Activated T-cell treated with anti-CD3 and anti-CD28 coated beads for 1 hour (primary cell): ENCODE results near the gene MRTO4.
"Not testable (repeated sequence)": the region's sequence is repeated elsewhere in the genome, so short reads cannot be mapped to it uniquely, and the experiment has no call there.

Experiments
- DNase-seq: peaks from one replicate; pipeline ENCODE4 v3.0.0-alpha.2; 2020; ENCODE audit warnings: low read depth

The MRTO4 gene

DNA sequence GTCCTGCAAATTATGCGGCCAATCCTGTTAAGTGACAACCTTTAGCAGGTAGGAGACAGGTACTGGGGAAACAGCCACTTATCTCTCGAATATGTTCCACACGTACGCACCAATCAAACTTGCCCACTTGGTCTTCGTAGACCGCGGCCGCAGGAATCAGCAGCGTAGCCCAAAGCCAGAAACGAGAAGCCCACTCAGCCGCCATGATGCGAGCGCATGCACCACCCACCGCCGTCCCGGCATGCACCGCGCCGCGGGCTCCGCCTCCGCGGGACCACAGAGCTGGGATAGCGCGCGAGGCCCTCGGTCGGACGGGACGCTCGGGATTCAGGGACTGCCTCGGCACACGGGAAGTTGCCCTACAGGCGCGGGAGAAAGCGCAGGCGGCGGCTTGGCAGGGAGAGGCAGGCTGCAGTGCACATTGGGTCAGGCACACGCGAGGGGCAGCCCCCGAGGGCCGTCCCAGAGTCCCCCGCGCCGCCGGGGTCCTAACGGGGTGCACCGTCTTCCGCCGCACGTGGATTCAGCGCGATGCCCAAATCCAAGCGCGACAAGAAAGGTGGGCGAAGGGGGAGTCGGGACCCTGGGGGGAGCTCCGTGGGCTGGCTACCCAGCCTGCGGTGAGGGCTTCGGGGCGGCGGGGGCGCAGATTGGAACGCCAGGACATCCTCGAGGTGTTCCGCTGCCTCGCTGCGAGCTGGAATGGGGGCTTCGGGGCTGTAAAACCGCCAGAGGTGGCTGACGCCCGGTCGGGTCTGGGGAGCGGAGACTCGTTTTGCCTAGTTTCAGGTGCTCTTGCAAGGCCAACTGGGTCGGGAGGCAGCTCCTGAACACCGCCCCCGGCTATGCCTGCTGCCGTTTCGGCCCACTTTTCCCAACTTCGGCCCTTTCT, at the start of gene MRTO4, which contains the start of gene EMC1:
Gene MRTO4 (plus strand): TSS at position 501 of the 892 bp plus-strand sequence. CDS start 31 bp downstream, at position 532.
Gene EMC1 (minus strand): TSS at position 220 of the 892 bp plus-strand sequence. CDS start 15 bp downstream, at position 205.
- DNase-seq, result peak; percentile 89

DNA sequence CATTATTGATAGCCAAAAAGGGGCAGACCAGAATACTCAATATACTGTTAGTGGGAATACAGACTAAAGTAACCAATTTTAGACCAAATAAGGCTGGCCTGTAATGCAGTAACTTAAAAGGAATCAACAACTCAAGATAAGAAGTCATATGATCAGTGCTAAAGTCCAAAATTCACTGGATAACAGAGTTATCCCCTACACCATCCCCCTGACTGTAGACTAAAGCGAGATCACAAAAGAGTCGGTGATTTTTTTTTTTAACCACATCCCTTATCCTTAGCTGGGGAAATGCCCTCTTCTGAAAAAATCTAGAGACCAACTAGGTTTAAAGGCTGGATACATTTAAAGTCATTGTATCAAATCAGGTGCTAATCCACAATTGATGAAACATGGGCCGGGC, 49.2 kb upstream of the MRTO4 start:
- no peak for DNase-seq

DNA sequence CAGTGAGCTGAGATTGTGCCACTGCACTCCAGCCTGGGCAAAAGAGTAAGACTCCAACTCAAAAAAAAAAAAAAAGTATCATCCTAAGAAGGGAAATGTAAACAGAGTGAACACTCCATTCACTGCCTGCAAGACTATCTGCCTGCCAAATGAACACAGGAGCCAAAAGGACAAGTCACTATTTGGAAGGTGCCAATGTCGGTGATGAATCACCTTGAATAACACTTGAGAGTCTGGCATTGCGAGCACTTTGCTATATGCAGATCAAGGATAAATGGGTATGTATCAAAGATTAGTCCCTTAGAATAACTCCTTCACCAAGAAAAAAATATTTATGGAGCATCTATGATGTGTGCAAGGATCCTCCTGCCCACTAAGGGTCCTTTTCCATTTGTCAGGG, 48.2 kb upstream of the MRTO4 start:
- DNase-seq, result no peak

DNA sequence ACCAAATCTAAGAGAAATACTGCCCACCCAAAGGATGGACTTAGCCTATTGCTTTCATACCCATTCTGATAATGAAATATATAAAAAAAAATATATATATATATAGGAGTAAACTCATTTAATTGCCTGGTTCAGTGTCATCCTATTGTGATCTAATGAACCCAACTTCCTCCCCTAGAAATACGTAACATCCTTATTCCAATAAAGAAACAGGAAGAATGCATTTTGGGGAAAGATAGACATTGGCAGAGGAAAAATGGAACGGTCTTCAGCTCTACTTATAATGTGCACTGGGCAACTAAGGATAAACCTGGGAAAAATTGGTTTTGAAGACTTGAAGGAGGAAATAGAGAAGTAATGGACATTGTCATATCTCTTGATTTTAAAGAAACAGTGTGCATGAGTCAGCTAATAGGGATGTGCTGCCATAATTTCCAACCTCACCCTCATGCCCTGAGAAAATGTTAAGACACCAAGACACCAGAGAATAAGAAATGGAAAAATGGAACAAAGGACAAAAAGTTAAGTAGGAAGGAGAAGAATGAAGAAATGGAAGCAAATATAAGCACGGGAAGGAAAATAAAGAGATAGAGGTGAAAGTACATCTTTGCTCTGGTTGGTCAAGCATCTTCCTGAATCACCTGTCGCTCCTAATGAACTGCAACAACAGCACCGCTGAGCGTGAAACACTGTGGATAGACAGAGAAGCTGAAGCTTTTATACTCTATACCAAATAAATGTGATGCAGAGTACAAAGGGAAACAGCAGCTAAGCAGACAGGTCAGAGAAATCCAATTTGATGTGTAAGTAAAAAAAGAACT, 46.9 kb upstream of the MRTO4 start:
- DNase-seq, result no peak

DNA sequence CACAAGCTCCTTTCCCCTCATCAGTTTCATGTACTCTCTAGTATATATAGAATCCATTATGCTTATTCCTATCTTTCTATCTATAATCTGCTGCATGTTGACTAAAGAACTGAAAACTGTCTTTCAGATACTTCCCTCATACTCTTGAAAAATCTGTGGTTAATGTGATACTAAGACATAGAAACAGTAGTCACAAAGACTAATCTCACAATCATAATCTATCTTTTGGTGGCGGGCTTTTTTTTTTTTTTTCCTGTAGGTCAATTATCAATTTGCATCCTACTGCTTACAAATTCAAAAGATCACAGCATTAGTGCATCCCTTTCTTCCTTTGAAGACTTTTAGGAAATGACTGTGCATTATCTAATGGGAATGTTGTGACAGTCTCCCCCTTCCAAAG, 46.2 kb upstream of the MRTO4 start:
- no peak for DNase-seq

DNA sequence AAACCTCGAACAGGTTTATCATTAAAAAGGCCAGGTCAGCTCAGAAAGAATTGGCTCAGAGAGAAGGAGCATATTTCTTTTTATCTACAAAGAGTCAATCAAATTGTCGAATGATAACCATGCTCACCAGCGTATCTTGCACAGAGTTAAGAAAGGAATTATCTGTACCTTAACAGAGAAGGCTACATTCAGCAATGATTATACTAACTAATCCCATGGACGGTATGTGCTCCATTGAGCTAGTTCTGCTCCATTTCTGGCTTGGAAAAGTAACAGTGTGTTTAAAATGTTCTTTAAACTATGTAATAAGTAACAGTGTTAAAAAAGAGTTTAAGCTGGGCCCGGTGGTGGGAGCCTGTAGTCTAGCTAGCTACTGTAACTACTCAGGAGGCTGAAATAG, 45.8 kb upstream of the MRTO4 start:
- DNase-seq, result no peak

DNA sequence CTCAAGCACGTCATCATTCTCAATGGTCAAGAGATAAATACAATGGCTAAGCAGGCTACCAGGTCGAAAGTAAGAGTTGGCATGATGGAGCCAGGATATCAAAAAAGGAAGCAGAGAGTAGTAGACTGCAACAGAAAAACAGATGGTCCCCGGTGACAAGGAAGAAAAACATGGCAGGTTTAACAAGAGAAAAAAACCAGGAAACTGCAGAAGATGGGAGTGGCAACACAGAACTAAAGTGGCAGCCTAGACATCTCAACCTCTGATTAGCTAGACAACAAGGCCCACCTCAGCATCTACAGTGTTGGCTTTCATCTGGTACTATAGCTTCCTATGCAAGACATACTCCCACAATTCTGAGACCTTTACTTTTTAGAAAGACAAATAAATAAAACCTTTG, 44.7 kb upstream of the MRTO4 start:
- no peak for DNase-seq

DNA sequence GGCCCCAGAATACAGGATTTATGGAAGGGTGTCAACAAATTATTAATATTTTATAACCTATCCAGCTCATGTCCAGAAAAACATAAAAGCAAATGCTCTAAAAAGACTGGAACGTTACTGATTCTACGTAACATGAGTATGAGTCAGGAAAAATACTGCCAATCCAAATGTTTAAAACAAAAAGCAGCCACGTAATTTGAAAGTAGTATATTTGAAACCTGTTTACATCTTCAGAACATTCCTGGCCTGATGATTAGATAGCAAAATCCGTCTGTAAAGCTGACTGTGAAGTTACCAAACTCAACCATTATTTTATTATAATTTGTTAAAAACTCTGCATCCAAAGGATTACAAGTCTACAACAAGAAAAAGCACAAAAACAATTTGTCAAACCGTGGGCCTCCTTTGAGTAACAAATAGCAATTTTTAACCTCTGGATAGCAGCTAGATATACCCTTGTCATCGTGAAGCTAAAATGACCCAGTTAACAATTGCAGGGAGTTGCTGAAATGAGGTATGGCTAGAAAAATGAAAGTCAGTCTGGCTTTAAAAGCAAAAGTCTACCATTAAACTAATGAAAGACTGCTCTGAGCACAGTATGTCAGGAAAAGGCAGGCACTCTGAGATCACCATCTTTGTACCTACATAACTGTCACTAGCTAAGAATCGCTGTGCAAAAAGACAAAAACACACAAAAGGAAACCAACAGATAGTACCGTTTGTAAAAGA, 42.7 kb upstream of the MRTO4 start:
- no peak for DNase-seq

DNA sequence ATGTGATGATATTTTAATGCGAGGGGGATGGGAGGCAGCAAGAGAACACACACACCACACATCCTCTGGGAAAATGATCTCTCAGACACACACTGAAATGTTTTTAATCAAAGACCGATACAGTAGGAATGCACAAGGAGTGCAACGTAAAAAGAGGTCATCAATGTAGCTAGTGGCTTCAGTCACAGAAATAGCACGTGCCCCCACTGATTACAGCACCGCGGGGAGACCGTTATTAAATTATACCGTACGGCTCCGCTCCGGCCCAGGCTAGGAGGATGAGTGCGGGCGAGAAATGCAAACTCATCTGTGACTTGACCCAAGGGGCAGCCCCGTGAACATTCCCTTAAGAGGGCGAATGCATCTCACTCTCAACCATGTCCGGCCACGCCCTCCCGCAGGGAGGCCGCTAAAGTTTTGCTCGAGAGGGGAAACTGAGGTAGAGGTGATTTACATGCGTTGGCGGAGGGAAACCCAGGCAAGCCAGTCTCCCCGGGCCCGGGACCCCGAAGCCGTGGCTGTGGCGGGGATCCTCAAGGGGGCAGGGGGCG, 42.1 kb upstream of the MRTO4 start:
- DNase-seq, result no peak

DNA sequence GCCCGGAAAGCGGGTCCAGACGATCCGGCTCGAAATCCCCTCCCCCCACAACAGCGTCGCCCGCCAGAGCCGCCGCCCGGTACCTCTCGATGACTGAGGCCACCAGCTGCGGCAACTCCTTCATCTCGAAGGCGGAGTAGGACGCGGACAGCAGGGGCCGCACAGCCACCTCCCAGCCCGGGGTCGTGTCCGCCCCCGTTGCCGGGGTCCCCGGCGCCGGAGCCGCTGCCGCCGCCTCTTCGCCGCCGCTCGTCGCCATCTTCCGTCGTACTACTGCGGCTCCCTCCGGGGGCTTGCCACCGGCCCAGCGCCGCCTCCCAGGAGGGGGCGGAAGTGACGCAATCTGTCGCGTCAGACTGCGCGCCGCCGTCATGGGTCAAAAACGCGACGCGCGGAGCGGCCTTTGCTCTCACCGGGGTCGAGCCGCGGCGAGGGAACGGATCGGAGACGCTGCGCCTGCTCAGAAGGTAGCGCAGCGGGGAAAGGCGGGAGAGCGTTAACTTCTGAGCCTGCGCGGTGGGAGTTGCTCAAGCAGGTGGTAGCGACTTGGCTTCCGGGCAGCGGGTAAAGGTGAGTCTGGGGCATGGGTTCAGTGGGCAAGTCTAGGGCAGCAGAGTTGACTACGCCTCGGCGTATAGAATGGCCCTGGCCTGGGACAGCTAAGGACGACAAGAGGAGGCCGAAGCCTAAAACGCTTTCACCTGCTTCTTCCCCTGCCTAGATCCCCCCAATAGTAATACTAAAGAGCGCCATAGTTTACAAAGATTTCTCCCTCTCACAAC, 41.4 kb upstream of the MRTO4 start, which contains the start of gene UBR4:
Gene UBR4 (minus strand): TSS at position 277 of the 782 bp plus-strand sequence. CDS start 18 bp downstream, at position 259.
- peak; percentile 94 for DNase-seq

DNA sequence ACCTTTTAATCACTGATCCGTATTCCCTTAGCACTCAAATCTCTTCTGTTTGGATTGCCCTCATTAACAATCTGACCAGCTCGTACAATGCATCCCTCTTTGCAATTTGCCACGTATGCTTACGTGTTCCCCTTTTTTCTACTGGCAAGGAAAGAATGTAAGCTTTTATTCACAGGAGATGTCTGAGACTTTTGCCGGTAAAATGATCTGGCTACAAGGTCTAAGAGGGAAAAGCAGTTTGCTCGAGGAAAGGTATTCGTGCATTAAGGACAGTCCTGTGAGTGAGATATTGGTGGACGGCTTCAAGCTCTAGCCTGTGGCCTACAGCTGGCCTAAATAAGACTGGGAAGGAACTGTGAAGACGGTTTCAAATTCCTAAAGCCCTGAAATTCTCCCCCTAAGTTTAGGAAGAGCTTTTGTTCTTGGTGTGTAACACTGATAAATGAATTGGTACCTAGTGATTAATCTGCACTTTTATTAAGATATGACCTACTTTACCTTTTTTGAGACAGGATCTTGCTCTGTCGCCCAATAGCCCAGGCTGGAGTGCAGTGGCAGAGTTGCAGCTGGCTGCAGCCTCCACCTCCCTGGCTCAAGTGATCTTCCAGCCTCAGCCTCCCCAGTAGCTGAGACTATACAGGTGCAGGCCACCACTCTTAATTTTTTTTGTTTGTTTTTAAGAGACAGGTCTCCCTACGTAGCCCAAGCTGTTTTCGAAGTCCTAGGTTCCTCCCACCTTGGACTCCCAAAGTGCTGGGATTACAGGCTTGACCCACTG, 40.6 kb upstream of the MRTO4 start:
- DNase-seq, result no peak

DNA sequence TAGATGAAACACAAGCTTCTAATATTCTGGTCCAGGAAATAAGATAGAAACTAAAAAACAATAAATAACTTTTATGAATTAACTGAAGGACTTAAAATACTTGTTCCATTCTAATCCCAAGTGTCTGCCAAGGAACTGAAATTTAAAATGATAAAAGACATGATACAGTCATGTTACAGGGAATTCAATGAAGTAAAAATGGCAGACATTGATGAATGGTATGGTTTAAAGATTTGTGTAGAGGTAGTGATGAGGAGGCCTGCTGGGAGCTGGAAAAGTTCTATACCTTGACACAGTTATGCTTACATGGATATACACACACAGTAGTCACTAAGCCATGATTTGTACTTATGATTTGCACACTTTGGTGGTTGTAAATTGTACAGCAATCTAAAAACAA, 39.4 kb upstream of the MRTO4 start:
- DNase-seq, result no peak

DNA sequence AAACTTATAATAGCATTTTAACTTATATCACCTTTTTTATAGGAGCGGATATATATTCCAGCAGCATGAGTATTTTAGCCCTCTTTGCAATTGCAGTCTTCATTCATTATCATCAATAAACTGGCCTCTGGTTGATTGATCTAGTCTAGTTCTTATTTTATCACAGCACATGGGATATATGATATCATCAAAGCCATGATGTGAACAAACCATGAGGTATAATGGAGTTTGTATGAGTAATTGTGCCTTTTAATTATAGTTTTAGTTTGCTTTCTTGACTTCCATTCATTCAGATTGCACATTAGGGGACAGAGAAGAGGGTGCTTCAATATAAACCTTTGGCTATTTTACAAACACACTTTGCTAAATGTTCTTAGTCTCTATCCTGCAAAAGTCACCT, 38.0 kb upstream of the MRTO4 start:
- no peak for DNase-seq

DNA sequence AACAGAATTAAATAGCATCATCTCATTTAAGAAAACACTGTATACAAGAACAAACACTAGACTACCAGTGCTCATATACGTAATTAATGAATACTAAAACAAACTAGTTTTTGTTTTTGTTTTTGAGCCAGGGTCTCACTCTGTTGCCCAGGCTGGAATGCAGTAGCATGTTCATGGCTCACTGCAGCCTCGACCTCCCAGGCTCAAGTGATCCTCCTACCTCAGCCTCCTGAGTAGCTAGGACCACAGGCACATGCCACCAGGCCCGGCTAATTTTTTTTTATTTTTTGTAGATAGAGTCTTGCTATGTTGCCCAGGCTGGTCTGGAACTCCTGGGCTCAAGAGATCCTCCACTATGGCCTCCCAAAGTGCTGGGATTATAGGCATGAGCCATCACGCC, 35.0 kb upstream of the MRTO4 start:
- DNase-seq, result not testable (repeated sequence)

DNA sequence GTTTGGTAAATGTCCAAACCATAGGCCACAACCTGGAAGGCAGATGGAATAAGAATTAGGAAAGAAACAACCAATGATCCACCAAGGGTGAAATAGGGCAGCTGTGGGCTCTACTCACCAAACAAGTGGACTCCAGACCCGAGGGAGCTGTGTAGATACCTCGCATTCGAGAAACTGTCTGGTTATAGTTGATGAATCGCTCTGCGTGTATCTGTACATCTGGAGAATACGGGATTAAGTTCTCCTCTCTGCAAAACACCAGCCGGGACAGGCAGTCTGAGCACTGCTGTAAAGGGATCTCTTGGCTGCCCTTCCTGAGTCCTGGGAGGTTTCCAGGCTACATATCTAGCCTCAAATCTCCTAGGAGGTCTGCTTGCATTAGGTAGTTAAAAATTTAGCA, 32.2 kb upstream of the MRTO4 start:
- no peak for DNase-seq

DNA sequence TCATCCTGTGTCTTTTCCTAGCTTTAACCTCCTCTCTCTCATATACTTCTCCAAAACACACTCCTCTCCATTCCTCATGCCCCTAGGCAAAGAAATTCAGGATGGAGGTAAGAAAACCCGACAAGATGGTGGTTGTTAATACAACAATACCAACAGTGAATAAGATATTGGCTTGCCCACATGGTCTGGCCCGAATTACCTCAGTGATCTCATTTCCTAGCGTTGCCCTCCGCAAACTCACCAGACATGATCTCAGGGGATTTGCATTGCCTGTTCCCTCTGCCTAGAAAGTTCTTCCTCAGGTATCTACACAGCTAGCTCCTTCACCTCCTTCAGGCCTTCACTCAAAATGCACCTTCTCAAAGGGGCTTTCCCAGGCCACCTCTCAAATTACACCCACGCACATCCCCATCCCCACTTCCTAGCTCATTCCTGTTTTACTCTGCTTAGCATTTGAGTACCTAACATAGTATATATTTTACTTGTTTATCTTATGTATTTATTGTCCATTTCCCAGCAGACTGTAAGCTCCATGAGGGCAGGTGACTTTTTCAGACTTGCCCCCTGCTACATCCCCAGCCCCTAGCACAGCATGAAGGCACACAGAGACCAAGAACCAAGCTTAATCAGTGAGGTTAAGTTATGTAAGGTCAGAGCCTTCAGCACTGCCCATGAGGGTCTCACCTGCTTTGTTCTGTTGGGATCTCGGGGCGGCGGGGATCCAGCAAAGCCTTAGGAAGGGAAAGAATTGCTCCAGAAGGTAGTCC, 31.3 kb upstream of the MRTO4 start:
- DNase-seq, result no peak

DNA sequence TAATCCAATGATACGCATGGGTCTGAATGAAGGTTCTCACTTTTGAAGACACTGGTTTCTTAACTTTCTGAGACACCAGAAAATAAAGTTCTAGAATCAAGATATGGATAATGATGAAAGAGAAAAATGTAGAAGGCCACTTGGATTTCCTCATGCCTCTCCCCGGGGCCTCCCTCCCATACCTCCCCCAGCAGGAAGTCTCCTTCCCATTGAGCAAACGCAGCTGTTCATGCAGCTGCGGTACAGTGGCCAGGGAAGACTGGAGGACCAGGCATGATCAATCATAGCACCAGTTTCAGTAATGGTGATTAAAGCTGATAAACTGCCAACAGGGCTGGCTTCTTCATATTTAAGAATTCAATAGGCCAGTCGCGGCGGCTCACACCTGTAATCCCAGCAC, 30.6 kb upstream of the MRTO4 start:
- DNase-seq, result no peak

DNA sequence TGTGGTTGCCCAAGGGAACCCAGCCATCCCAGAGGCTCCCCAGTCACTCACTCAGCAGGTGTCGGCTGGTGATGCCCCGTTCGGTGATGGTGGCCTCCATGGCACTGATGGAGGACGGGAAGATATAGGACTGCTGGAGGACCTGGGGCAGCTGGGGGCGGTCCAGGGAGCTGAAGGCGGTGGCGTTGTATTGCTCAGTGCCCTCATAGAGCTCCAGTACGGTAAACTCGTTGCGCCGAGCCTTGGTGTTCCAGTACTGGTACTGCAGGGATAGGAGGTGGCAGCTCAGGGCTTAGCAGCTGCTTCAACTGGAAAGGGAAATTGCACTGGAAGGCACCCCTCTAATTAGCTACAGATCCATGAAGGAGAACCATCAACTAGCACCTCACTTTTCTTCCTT, 29.0 kb upstream of the MRTO4 start:
- DNase-seq, result no peak

DNA sequence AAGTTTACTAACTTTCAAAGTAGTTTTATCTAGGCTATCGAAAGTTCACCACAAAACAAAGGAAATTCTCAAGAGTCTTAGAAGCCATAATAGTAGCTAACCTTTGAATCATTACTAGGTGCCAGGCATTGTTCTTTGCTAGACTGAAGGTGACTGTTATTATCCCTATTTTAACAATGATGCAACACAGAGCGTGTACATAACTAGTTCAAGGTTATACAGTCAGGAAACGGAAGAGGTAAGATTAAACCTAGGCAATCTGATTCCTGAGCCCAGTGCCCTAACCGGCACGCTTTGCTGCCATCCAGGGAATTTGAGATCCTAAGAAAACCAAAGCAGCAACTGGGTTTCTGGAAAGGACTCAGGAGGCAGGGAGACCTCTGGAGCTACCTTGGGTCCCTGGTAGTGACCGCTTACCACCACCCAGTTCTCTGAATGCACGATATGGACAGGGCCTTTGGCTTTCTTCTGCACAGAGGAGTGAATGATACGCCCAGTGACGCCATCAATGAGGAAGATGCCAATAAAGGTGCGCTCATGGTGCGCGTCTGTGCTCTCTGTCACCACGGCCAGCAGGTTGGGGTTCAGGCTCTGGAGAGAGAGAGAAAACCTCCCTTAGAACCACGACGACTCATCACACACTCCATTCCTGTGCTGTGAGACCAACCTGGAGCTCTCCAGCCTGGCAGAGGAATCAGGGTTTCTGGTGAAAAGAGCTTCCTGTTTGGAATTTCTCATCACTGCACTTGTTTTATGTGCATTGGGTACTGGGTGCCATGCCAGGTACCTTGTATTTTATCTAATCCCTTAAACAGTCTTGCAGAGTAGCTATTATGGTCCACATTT, 28.4 kb upstream of the MRTO4 start:
- DNase-seq, result no peak
